H4 (cell line): ENCODE results near the gene KCNF1. TPM values are rescaled to one million over a fixed set of nuclear protein-coding genes. Genes with fewer than 3 reads are reported as not detected.
"Not testable (repeated sequence)": the region's sequence is repeated elsewhere in the genome, so short reads cannot be mapped to it uniquely, and the experiment has no call there.

ENCODE experiments used
- DNase-seq: peaks from one replicate; pipeline ENCODE4 v3.0.0-alpha.2; 2015; ENCODE audit warnings: low spot score
- total RNA-seq: library from RNA; depleted of rRNA; stranded (reverse); fragments of >200 nt; shearing (Covaris generic); gene quantifications from 2 replicates; pipeline ENCODE4 v1.2.3, GENCODE V29; 2014

KCNF1 gene
- total RNA-seq, 1 experiment from 2014 or later, result 0.14 TPM

DNA sequence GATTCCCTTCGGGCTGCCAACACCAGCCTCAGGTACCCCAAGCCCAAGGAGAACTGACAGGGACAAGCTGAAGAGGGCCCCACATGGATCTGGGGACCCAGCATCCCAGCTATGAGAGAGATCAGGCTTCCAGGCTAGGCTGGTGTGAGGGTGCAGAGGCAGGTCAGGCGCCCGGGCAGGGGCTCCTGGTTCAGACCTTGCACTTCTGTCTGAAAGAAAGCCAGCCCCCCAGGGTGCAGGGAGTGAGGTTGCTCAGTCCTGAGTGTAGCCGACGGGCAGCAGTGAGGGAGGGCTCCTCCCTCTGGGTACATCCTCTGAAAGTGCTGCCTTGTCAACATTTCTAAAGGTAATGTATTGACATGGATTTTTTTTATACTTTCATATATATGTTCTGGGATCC is 33.1 kb downstream of the KCNF1 start:
- DNase-seq, result no peak

DNA sequence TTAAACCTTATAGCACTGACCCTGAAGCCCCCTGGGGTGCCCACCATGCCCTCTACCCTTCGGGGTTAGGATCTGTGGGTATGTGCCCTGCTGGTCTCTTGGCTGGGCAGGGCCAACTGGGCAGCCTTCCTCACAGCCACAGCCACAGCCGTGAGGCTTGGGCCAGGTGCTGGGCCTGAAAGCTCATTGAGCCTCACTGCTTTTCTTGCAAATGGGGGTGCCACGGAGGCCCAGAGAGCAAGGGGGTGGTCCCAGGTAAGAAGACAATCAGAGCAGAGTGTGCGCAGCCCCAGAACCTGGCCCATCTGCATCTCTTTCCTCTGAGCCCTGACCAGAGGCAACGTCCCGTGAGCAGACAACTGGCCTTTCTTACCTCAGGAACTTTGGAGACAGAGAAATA is 34.7 kb downstream of the KCNF1 start:
- no peak for DNase-seq

DNA sequence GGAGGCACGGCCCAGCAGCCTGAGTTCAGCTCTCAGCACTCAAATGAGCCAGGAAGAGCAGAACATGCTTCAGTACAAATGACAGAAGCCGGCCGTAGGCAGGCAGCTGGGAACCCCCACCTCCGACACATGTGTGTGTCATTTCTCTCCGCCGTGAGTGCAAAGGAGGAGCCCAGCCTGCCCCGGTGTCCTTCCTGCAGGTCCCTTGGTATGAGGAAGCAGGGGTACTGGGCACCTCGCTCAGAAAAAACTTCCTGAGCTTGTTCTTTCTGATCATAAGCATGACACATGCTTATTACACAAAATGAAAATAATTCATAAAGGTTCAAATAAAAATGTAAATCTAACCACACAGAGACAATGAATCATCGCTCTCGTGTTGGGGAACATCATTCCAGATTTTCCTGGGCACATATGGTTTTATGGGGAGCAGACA is 35.3 kb downstream of the KCNF1 start:
- DNase-seq, result no peak

DNA sequence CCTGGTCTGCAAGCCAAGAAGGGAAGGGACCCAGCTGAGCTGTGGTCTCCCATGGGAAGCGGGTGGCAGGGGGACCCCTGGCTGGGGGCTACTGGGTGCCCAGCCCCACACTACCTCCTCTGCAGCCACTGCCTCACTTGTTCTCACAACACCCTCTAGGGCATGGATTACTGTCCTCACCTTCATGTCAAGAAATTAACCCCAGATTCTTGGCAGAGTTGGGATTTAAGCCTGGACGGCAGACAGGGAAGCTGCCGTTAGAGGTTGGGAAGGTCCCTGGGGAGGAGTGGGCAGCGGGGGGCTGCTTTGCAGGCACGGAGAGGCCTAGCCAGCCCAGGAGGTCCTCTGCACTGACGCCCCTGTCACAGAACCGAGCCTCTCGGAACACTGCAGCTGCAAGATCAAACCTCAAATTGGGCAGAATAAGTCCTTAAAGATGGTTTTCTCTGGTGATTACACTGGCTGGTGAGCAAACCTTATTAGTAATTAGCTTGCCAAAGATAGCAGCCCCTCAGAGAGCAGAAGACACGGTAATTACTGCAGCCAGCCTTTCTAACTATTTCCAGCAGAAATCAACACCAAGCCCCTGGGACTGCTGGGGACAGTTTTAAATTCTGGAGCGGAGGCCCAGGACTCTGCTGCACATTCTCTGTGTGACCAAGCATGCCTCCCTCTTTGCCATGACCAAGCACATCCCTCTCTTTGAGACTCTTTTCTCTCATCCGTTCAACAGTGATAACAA is 35.9 kb downstream of the KCNF1 start:
- DNase-seq, result no peak

DNA sequence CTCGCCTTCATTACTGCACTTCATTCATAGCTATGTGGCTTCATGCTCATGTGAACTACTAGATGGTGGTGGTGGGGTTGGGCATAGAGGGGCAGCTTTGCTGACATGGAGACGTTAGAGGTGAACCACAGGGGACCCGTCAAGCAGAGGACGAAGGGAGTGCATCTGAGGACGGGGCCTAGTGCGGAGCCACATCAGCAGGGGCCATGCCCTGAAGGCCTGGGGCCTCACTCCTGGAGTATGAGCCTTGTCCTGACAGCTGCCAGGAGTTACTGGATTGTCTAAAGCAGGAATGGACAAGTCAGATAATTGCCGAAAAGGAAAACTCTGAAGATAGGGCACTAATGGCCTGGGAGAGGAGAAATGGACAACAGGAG is 36.4 kb downstream of the KCNF1 start:
- no peak for DNase-seq

DNA sequence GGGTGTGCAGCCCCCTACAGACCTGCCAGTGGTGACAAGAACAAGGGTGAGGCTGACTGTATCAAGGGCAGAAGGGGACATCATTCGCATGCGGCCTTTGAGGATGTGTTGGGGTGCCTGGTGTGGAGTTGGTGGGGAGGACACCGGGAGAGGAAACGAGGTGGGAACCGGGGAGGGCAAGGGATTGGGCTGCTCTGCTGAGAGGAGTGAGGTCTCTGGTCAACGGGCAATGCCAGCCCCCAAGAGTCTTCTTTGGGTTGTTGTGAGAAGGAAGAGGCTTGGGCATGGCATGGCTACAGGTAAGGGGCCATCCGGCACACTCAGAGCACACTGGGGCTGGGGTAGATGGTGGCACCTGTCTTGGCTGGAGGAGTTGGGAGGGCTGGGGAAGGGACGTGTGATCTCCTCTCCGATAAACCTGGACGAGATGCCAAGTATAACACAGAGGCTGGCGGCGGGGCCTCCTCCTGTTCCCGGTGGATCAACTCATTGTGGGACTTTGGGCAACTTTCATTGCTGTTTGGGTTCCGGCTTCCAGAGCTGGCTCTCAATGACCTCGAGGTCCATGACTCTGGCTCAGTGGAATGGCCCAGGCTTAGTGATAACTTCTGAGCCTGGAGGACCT is 37.0 kb downstream of the KCNF1 start:
- no peak for DNase-seq

DNA sequence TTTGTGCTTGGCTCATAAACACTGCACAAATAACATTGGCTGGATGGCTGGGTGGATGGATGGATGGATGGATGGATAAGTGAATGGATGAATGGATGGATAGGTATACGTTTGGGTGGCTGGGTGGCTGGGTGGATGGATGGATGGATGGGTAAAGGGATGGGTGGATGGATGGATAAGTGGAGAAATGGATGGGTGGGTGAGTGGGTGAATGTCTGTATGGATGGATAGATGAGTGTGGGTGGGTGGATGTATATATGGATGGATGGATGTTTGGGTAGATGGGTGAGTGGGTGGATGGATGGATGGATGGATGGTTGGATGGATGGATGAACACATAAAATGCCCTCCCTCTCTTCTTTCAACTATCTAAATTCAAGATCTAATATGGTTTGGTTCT is 38.1 kb downstream of the KCNF1 start:
- no peak for DNase-seq

DNA sequence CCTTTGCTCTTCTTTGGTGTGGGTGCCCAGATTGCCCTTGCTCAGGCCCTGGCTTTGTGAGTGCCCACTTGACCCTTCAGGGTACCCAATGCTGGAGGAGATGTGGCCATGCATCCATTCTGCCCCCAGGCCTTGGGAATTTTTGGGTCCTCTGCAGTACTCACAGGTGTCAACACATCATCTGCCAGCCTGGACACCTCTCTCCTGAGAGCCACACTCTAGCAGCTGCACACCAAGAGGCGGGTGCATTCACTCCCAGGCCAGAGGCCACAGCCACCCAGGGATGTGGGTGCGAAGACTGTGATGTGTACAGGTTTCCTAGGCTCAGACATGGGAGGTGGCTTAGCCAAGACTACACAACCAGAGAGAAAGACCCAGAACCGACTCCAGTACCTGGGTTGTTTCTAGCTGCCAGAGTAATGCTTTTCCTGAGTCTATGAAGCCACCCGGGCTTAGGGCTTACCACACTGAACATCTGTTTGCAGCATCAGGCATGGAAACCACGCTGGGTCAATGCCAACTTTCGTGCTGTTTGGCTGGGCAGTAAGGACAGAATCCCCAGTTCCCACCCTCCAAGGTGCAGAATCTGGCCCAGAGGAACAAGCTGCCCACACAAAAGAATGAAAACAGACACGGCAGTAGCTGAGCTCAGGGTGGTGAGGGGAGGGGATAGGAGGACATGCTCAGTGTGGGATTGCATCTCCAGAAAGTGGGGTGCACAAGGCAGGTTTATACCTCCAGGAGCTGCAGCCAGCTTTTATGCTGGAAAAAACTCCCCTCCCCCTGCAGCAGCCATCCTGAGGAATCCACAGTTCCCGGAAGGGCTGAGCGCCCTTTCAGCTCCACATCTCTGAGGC is 40.1 kb downstream of the KCNF1 start:
- no peak for DNase-seq

DNA sequence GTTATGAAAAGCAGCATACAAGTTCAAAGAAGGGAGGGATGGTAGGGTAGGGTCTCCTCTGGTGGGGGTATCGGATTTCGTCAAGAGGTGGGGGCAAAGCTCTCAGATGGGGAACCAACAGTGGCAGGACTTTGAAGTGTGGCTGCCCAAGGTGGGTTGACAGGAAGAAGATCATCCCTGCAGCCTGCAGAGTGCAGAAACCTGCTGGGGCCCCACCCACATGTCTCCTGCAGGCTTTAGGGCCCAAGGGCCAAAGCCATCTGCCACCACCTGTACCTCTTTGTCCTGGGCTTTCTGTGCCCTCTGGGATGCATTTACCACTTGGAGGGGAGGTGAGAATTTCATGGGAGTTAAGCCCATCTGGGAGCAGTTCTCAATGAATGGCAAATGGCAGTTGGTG is 42.7 kb downstream of the KCNF1 start:
- no peak for DNase-seq

DNA sequence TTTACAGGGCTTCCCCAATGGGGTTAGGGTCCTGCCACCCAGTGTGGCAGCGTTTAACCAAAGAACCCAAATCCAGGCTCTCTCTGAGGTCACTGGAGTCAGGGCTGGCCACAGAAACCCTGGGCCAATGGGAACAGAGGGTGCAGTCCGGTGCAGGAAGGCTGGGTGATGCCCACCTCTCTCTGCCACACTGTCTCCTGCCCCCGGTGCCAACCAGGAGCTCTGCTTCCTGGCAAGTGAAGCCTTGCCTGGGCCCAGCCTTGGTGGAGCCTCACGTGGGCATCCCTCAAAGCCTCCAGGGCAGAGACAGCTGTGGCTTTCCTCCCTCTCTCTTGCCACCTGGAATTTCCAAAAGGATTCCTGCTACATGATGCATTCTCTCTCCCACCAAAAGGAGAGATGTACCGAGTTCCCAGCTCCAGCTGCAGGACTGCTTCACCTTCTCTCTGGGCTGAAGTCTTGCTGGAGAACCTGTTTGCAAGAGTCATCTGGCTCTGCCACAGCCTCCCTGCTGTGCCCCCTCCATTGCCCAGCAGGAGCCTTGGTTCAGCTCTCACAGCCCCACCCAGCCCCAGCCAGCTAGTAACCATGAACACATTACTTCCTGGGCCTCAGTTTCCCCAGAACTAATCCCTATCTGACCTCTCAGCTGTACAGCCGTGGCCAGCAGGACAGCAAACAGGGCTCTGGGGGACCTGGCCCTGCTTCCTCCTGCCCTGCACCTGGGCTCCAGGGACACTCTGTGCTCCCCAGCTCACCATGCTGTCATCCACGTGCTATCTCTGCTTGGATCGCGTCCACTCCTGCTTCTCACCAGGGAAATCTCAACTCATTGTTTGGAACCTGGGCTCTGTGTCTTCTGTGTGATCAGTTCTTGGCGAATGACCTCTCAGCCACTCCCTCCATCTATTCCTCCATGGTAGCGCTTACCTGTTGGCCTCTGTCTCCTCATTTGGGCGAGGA is 43.4 kb downstream of the KCNF1 start:
- no peak for DNase-seq

DNA sequence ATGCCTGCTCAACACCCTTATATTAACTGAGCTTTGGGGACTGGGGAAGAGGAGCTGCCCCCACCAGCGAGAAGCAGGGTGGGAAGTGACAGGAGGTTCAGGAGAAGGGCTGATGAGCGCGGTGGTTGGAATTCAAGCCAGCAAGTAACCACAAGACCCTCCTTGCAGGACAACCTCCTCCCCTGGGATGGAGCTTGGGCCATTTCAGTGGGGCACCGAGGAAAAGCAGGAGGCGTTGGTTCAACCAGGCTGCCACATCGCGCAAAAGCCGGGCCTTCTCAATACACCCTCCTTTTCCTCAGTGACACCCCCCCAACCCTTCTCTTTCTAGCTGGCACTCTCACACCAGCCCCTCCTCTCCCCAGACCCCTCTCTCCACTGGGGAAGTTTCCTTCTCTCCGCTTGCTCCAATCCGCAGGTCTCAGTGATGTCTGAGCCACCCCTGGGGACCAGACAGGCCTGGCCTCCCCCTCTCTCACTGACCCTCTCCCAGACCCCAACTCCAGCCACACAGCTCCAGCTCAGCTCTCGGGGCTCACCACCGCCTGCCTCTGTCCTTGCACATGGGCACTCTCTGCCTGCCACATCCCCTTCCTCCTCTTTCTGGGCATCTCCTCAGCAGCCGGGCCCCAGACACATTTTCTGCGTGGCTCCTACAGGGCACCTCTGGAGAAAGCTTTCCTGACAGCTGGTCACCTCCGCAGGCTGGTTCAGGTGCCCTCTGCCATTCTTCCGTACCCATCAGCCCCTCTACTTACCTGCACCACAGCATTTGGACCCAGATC is 44.5 kb downstream of the KCNF1 start:
- no peak for DNase-seq

DNA sequence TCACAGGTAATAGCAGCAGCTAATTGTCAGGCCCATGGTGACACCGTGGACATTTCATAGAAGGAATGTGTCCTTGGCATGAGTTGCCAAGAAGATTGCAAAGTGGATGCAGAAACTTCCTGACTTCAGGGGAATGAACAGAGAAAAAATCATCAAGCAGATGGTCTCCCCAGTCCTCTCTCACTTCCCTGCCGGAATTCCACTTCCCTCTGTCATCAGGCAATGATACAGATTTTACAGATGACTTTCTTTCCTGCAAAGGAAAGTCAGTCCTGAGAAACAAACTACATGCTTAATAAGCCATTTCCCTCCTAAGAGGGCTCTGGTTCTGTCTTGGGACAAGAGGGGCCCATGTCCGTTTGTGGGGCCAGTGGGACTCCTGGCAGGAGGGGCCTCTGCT is 45.7 kb downstream of the KCNF1 start:
- DNase-seq, result no peak

DNA sequence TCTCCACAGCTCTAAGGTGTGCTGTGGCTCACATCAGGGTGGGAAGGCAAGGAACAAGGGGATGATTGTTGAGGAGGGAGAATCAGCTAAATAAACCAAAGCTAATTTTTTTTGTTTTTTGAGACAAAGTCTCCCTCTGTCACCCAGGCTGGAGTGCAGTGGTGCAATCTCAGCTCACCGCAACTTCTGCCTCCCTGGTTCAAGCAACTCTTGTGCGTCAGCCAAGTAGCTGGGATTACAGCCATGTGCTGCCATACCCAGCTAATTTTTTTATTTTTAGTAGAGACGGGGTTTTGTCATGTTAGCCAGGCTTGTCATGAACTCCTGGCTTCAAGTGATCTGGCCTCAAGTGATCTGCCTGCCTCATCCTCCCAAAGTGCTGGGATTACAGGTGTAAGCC is 46.7 kb downstream of the KCNF1 start:
- not testable (repeated sequence) for DNase-seq

DNA sequence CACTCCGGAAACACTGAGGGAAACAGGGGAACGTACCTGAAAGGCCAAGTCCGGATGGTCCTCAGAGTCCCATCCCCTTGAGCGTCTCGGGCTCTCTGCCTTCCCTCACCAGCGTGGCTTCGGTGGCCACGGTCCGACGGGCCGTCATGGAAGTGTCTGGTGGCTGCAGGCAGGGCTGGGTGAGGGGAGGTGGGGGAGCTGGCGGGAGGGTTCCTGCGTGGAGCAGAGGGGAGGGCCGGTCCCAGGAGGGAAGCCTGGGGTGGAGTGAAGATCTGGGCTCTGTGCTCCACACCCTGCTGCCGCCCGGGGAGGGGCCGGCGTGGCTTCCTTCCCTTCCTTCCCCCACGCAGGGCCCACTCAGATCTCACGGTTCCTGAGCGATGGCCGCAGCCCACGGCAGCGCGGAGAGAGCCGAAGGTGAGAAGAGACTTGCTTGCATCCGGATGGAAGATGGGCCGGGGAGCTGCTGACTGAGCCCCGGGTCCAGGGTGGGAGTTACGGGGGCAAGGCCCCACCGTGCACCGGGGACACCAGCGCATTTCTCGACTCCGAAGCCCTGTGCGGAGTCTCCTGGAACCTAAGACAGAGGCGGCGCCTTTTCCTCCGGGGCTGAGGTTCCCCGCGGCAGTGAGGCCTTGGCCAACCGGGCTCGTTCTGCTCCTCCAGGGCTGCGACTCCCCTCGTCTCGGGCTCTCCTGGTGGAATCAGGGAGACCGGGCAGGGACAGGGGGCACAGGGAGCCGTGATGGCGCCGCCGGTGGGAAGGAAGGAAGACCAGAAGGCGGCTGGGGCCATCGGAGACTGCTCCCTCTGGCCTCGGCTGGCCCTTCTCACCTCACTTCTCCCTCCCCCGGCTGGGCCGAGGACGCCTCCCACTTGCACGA is 49.1 kb downstream of the KCNF1 start:
- no peak for DNase-seq

DNA sequence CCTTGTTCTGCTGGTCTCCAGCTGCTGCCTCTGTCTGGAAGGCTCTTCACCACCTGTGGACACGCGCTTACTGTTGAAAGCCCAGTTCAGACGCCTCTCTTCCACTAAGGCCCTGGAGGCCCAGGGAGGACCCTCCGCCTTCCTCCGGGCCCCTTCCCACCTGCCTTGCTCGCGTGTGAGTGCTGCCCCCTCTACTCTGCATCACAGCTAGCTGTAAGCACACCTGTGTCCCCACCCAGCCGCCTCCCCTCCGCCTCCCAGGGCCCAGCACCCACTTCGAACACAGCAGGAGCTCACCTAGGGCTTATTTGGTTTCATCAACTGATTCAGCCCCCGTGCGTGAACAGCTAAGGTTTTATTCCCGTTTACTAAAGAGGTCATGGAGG is 49.7 kb downstream of the KCNF1 start:
- DNase-seq, result no peak

DNA sequence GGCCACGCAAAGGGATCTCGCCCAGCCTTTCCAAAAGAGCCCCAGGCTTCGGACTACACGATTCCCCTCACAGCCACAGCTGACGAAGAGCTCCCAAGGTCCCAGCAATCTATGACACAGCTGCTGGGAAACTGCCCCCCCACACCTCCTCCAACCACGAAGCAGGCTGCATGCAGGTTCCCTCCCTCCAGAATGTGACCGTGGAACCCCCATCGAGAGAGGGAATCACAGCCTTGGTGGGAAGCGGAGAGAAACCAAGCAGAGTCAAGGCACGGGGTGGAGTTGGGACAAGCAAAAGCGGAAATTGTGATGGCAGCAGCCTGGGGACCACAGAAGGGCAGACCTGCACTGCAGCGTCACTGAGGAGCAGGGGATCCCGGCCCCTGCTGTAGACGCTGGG is 50.3 kb downstream of the KCNF1 start:
- no peak for DNase-seq

DNA sequence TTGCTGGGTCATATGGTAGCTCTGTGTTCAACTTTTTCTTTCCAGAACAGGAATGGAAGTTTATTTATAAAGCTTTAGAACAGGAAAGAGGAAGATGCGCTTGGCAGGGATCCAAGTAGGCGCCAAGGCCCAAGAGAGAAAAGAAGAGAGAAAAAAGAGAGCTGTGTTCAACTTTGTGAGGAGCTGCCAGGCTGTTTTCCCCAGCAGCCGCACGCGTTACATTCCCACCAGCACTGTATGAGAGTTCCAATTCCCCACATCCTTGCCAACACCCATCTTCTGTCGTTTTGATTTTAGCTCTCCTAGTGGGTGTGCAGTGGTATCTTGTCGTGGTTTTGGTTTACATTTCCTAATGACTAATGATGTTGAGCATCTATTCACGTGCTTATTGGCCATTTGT is 51.4 kb downstream of the KCNF1 start:
- no peak for DNase-seq
